Vagina (tissue), 2 donors: ENCODE measurements around the gene NR2F1-AS1.

Experiments
- CTCF ChIP-seq, 3 experiments: fragments of 450-650 bp in 2 of 3; fragments of 200-600 bp in 1 of 3; sonication (generic) in 1 of 3; IDR thresholded peaks; one replicate each; pipeline ENCODE4 v1.5.1; 2017 to 2019; ENCODE audit warnings: antibody characterized with exemption in 3 of 3, mild to moderate bottlenecking in 2 of 3, moderate library complexity in 2 of 3
- POLR2A ChIP-seq, 2 donors: fragments of 450-650 bp; IDR thresholded peaks; one replicate each; pipeline ENCODE4 v1.6.1; 2017; ENCODE audit warnings: antibody characterized with exemption in 2 of 2, mild to moderate bottlenecking in 2 of 2, moderate library complexity in 2 of 2
- POLR2AphosphoS5 ChIP-seq, 2 donors: sonication (generic); formaldehyde crosslinking; IDR thresholded peaks; one replicate each; pipeline ENCODE4 v1.9.0; 2017; ENCODE audit warnings: antibody characterized with exemption in 2 of 2, mild to moderate bottlenecking in 2 of 2, low read depth in 1 of 2; ENCODE audit not compliant: insufficient read depth in 1 of 2

- no peak for TF ChIP-seq CTCF (IDR thresholded peaks at IDR 0.05)
- no peak for TF ChIP-seq POLR2A (IDR thresholded peaks at IDR 0.05)
- TF ChIP-seq POLR2AphosphoS5 (IDR thresholded peaks at IDR 0.05; ENCODE audit: insufficient read depth in 1 of 2, low read depth in 1 of 2): no peak
Observed at GRCh38 chr5:93585041-93585766, 4.2 kb upstream of the NR2F1-AS1 start.
